Right kidney (tissue), 9 donors: ENCODE measurements around the gene MBNL2.

Experiments used
- DNase-seq: peaks from one replicate; pipeline ENCODE4 v3.0.0-alpha.2; 2016
- long read RNA-seq, 8 donors: transcript quantifications; one replicate each; lab custom pipeline, GENCODE V29; 2026

MBNL2 gene
- long read RNA-seq, donor 1, partial matches to known transcripts: 9 of 10 reads
- long read RNA-seq, donor 1, other reads (novel, unspliced or antisense): 0 of 10 reads
- long read RNA-seq, donor 2, full-length matches to known transcripts: 2 of 2 reads
- long read RNA-seq, donor 2, partial matches to known transcripts: 0 of 2 reads
- long read RNA-seq, donor 2, other reads (novel, unspliced or antisense): 0 of 2 reads
- long read RNA-seq, donor 3: 0 reads
- long read RNA-seq, donor 4, full-length matches to known transcripts: 3 of 10 reads
- long read RNA-seq, donor 4, partial matches to known transcripts: 7 of 10 reads
- long read RNA-seq, donor 4, other reads (novel, unspliced or antisense): 0 of 10 reads
- long read RNA-seq, donor 5, full-length matches to known transcripts: 1 of 8 reads
- long read RNA-seq, donor 5, partial matches to known transcripts: 7 of 8 reads
- long read RNA-seq, donor 5, other reads (novel, unspliced or antisense): 0 of 8 reads
- long read RNA-seq, donor 6, full-length matches to known transcripts: 2 of 2 reads
- long read RNA-seq, donor 6, partial matches to known transcripts: 0 of 2 reads
- long read RNA-seq, donor 6, other reads (novel, unspliced or antisense): 0 of 2 reads
- long read RNA-seq, donor 7, full-length matches to known transcripts: 1 of 8 reads
- long read RNA-seq, donor 7, partial matches to known transcripts: 7 of 8 reads
- long read RNA-seq, donor 7, other reads (novel, unspliced or antisense): 0 of 8 reads
- long read RNA-seq, donor 8, partial matches to known transcripts: 11 of 11 reads
- long read RNA-seq, donor 8, other reads (novel, unspliced or antisense): 0 of 11 reads

- DNase-seq: peak; percentile 83
Observed at GRCh38 chr13:97221989-97222700, at the start of gene MBNL2. MBNL2 (plus strand) TSS chr13:97222333; CDS start chr13:97276236, 53,903 bp downstream.

- no peak for DNase-seq
Observed at GRCh38 chr13:97174638-97175037, 47.5 kb upstream of the MBNL2 start.

GRCh38 chr13:97175041-97175440 lies 47.1 kb upstream of the MBNL2 start:
- no peak for DNase-seq

- DNase-seq: no peak
Observed at GRCh38 chr13:97179501-97179900, 42.6 kb upstream of the MBNL2 start.

GRCh38 chr13:97182111-97182890 lies 39.8 kb upstream of the MBNL2 start:
- no peak for DNase-seq

- no peak for DNase-seq
Observed at GRCh38 chr13:97185291-97185690, 36.8 kb upstream of the MBNL2 start.

GRCh38 chr13:97185751-97186150 lies 36.4 kb upstream of the MBNL2 start:
- no peak for DNase-seq

GRCh38 chr13:97188207-97188606 lies 33.9 kb upstream of the MBNL2 start:
- DNase-seq: no peak

GRCh38 chr13:97189928-97190327 lies 32.2 kb upstream of the MBNL2 start:
- DNase-seq: no peak

- DNase-seq: no peak
Observed at GRCh38 chr13:97191142-97191541, 31.0 kb upstream of the MBNL2 start.

- no peak for DNase-seq
Observed at GRCh38 chr13:97191615-97192014, 30.5 kb upstream of the MBNL2 start.

- DNase-seq: no peak
Observed at GRCh38 chr13:97192166-97192565, 30.0 kb upstream of the MBNL2 start.

- no peak for DNase-seq
Observed at GRCh38 chr13:97193577-97193976, 28.6 kb upstream of the MBNL2 start.

GRCh38 chr13:97194479-97194878 lies 27.7 kb upstream of the MBNL2 start:
- DNase-seq: no peak

GRCh38 chr13:97196340-97196739 lies 25.8 kb upstream of the MBNL2 start:
- no peak for DNase-seq

GRCh38 chr13:97198753-97199152 lies 23.4 kb upstream of the MBNL2 start:
- DNase-seq: no peak

- no peak for DNase-seq
Observed at GRCh38 chr13:97199451-97199850, 22.7 kb upstream of the MBNL2 start.

GRCh38 chr13:97200081-97200942 lies 21.8 kb upstream of the MBNL2 start:
- DNase-seq: no peak

- DNase-seq: no peak
Observed at GRCh38 chr13:97202761-97203160, 19.4 kb upstream of the MBNL2 start.

- DNase-seq: no peak
Observed at GRCh38 chr13:97205465-97205864, 16.7 kb upstream of the MBNL2 start.

GRCh38 chr13:97205982-97206381 lies 16.2 kb upstream of the MBNL2 start:
- DNase-seq: no peak
